PC-3 (cell line): Measurements from ENCODE around the gene TSHB. TPM values are rescaled to one million over a fixed set of nuclear protein-coding genes. Genes with fewer than 3 reads are reported as not detected.
A peak's percentile ranks its signal among the peaks of the same experiment; 100 is the strongest.

Source experiments
- ATAC-seq: fragments of 200-7000 bp; cut with Tn5 transposase; 2 replicates; pipeline ENCODE4 v1.9.1; 2020; ENCODE audit warnings: mild to moderate bottlenecking, moderate library complexity
- BruUV-seq: library from RNA; stranded (reverse); fragments of 400-500 nt; replicated peaks from 2 replicates; lab custom pipeline; 2021; lab: Mats Ljungman, UMichigan
- CTCF ChIA-PET: fragments of 300-600 bp; sonication (Branson Sonifier 250); formaldehyde crosslinking; loops from one replicate; lab custom pipeline; 2022; ENCODE audit warnings: antibody characterized with exemption; lab: Charles Lee
- POLR2A ChIA-PET: fragments of 300-600 bp; sonication (Branson Sonifier 250); formaldehyde crosslinking; loops from one replicate; lab custom pipeline; 2022; ENCODE audit warnings: antibody characterized with exemption; ENCODE audit not compliant: unreplicated experiment; lab: Charles Lee
- DNase-seq: peaks from one replicate; pipeline ENCODE4 v3.0.0-alpha.2; 2015
- H2AFZ ChIP-seq: fragments of 300-600 bp; sonication (generic); 2 replicates; pipeline ENCODE4 v1.6.0; 2016; ENCODE audit warnings: antibody characterized with exemption, low read length
- H3F3A ChIP-seq: fragments of 300-600 bp; sonication (generic); one replicate; pipeline ENCODE4 v1.6.0; 2017; ENCODE audit warnings: antibody characterized with exemption, low read length, control low read depth, mild to moderate bottlenecking; ENCODE audit not compliant: unreplicated experiment
- H3K27ac ChIP-seq: fragments of 300-600 bp; sonication (generic); 2 replicates; pipeline ENCODE4 v1.5.1; 2016; ENCODE audit warnings: mild to moderate bottlenecking, low read length
- H3K27me3 ChIP-seq: fragments of 300-600 bp; sonication (generic); 2 replicates; pipeline ENCODE4 v1.6.1; 2016; ENCODE audit warnings: low read length, mixed read lengths
- H3K36me3 ChIP-seq: fragments of 300-600 bp; sonication (generic); 2 replicates; pipeline ENCODE4 v1.6.1; 2016; ENCODE audit warnings: low read depth, mixed run types, low read length, mixed read lengths
- H3K4me1 ChIP-seq: fragments of 300-600 bp; sonication (generic); 2 replicates; pipeline ENCODE4 v1.5.1; 2016; ENCODE audit warnings: low read length; ENCODE audit not compliant: insufficient read depth
- H3K4me2 ChIP-seq: fragments of 300-600 bp; sonication (generic); 2 replicates; pipeline ENCODE4 v1.6.0; 2016; ENCODE audit warnings: low read length
- H3K4me3 ChIP-seq: fragments of 300-600 bp; sonication (generic); 2 replicates; pipeline ENCODE4 v1.5.1; 2016; ENCODE audit warnings: mild to moderate bottlenecking, low read length, mixed read lengths
- H3K79me2 ChIP-seq: fragments of 300-600 bp; sonication (generic); 2 replicates; pipeline ENCODE4 v1.6.1; 2017; ENCODE audit warnings: low read length, mixed read lengths
- H3K9ac ChIP-seq: fragments of 300-600 bp; sonication (generic); 2 replicates; pipeline ENCODE4 v1.6.0; 2016; ENCODE audit warnings: mild to moderate bottlenecking, low read length
- H3K9me2 ChIP-seq: fragments of 300-600 bp; sonication (generic); replicated peaks from 2 replicates; pipeline ENCODE4 v1.6.1; 2016; ENCODE audit warnings: mixed run types, low read length, mixed read lengths
- H3K9me3 ChIP-seq: fragments of 300-600 bp; sonication (generic); 2 replicates; pipeline ENCODE4 v1.6.1; 2016; ENCODE audit warnings: low read length, mixed read lengths
- H4K20me1 ChIP-seq: fragments of 300-600 bp; sonication (generic); 2 replicates; pipeline ENCODE4 v1.6.1; 2016; ENCODE audit warnings: low read length, mixed read lengths
- EZH2 ChIP-seq: fragments of 300-600 bp; sonication (generic); IDR thresholded peaks from one replicate; pipeline ENCODE4 v1.6.1; 2017; ENCODE audit warnings: antibody characterized with exemption, mild to moderate bottlenecking, low read length; ENCODE audit not compliant: unreplicated experiment
- EZH2phosphoT487 ChIP-seq: fragments of 300-600 bp; sonication (generic); IDR thresholded peaks from 2 replicates; pipeline ENCODE4 v1.6.1; 2018; ENCODE audit warnings: mild to moderate bottlenecking, antibody characterized with exemption, low read length, borderline replicate concordance
- intact Hi-C: fragments of 100-400 bp; cut with micrococcal nuclease; formaldehyde crosslinking; loops from 2 replicates; pipeline ENCODE4 v1.9.0; 2023
- total RNA-seq: library from RNA; depleted of rRNA; stranded (reverse); fragments of >200 nt; gene quantifications from 2 replicates; pipeline ENCODE4 v1.2.3, GENCODE V29; 2014
- TF ChIP-seq, protein P1 (sequence below): fragments of 300-600 bp; sonication (generic); conservative IDR thresholded peaks from 2 replicates; pipeline ENCODE4 v1.5.1; 2017; ENCODE audit warnings: antibody characterized with exemption, low read depth, mild to moderate bottlenecking, low read length

TSHB gene
- total RNA-seq, 1 experiment from 2014 or later, result not detected

DNA sequence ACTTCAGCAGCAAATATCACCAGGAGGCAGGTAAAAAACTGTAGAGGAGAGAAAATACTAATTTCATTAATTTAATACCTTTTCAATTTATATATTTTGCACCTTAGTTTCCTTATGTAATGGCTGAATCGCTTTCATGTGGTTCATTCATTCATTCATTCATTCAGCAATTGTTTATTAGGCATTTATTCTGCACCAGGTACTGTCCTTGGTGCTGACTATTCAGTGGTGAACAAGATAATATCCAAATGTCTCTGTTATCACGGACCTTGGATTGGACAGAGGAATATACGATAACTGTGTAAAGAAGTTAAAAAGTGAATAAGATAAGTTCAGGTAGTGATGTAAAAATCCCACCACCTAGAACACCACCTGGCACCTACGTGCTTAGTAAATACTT, 30.9 kb downstream of the TSHB start:
- Histone ChIP-seq H4K20me1 (no peaks in the 10 kb centered on the region), H3K36me3 (no peaks in the 10 kb centered on the region), H3K9ac (no peak overlapping the region), H3K27ac (no peak overlapping the region), H3K9me3 (no peaks in the 10 kb centered on the region), H2AFZ (no peak overlapping the region), H3K79me2 (no peaks in the 10 kb centered on the region), H3F3A (peaks cover 4% of the 10 kb centered on the region), H3K4me1 (peaks cover 40% of the 10 kb centered on the region), H3K27me3 (no peaks in the 10 kb centered on the region), H3K4me3 (no peak overlapping the region), H3K4me2 (no peak overlapping the region), H3K9me2 (no peaks in the 10 kb centered on the region)
- intact Hi-C loops, result no loop called here
- no TSS peak for BruUV-seq
- ATAC-seq (no peak), DNase-seq (peak; percentile 18)
- CTCF ChIA-PET, result no interaction called here
- POLR2A ChIA-PET, result no interaction called here
- TF ChIP-seq, protein P1, sequence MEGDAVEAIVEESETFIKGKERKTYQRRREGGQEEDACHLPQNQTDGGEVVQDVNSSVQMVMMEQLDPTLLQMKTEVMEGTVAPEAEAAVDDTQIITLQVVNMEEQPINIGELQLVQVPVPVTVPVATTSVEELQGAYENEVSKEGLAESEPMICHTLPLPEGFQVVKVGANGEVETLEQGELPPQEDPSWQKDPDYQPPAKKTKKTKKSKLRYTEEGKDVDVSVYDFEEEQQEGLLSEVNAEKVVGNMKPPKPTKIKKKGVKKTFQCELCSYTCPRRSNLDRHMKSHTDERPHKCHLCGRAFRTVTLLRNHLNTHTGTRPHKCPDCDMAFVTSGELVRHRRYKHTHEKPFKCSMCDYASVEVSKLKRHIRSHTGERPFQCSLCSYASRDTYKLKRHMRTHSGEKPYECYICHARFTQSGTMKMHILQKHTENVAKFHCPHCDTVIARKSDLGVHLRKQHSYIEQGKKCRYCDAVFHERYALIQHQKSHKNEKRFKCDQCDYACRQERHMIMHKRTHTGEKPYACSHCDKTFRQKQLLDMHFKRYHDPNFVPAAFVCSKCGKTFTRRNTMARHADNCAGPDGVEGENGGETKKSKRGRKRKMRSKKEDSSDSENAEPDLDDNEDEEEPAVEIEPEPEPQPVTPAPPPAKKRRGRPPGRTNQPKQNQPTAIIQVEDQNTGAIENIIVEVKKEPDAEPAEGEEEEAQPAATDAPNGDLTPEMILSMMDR, result no peak
- TF ChIP-seq EZH2, result no peak
- no peak for TF ChIP-seq EZH2phosphoT487

DNA sequence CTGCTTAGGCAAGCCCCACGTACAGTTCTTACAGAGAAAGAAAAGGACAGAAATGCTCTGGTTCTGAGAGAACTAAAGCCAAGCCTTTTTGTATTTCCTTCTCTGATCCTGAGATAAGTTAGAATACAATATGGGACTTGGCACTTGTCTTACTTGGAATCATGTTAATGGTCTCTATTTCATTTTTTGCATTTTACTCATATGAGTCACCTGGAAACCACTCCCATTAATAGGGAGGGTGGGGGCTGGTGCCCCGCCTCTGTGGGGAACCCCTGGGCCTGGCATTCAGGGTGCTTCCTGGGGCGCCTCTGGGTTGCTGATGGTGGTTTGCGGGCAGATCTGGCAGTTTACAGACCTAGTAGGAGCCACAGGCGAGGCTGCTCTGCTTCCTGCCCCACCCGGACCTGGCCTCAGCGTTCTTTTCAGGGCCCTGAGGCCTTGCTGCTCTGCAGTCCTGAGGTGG, 32.9 kb downstream of the TSHB start:
- DNase-seq, result peak; percentile 93
- Histone ChIP-seq H3K4me3 (peak overlapping the region; percentile 27; the same call in 1 of the 2 replicates), H3K27ac (peak overlapping the region; percentile 87), H4K20me1 (no peaks in the 10 kb centered on the region), H3K27me3 (no peaks in the 10 kb centered on the region), H3K9ac (peak overlapping the region; percentile 39), H3K36me3 (no peaks in the 10 kb centered on the region), H3F3A (peaks cover 4% of the 10 kb centered on the region), H3K9me3 (no peaks in the 10 kb centered on the region), H3K79me2 (no peaks in the 10 kb centered on the region), H2AFZ (peak overlapping the region; percentile 13; the same call in 1 of the 2 replicates), H3K9me2 (no peaks in the 10 kb centered on the region), H3K4me1 (peaks cover 43% of the 10 kb centered on the region), H3K4me2 (peak overlapping the region; percentile 75)
- no TSS peak for BruUV-seq
- ChIA-PET POLR2A (no interaction called here), CTCF (interaction anchor here (0.5 kb wide), 1 partner anchor 401 kb away, joined by 4 read pairs; no protein-coding TSS in a partner anchor)
- peak; percentile 79 for ATAC-seq
- TF ChIP-seq, protein P1, result no peak
- no peak for TF ChIP-seq EZH2phosphoT487
- TF ChIP-seq EZH2, result no peak
- intact Hi-C loops, result loop anchor here (2.0 kb wide), 1 partner anchor 26 kb away; the partner anchor contains the start of gene TSPAN2

DNA sequence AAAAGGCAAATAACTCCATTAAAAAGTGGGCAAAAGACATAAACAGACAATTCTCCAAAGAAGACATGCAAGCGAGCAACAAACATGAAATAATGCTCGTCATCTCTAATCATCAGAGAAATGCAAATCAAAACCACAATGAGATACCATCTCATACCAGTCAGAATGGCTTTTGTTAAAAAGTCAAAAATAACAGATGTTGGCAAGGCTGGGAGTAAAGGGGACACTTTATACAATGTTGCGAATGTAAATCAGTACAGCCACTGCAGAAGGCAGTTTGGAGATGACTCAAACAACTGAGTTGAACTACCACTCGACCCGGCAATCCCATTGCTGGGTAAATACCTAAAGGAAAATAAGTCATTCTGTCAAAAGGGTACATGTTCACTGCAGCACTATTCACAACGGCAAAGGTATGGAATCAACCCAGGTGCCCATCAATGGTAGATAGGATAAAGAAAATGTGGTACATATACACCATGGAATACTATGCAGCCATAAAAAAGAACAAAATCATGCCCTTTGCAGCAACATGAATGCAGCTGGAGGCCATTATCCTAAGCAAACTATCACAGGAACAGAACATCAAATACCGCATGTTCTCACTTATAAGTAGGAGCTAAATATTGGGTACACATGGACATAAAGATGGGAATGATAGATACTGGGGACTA, 33.7 kb downstream of the TSHB start:
- no peak for ATAC-seq

More for the DNA sequence above, 33.7 kb downstream of the TSHB start:
- DNase-seq, result peak; percentile 65
- H3K36me3 ChIP-seq, result no peaks in the 10 kb centered on the region
- H3K27me3 ChIP-seq, result no peaks in the 10 kb centered on the region
- ChIA-PET CTCF (interaction anchor here (0.5 to 0.6 kb wide), 2 partner anchors 400 to 426 kb away, joined by 3 to 4 read pairs; no protein-coding TSS in a partner anchor), POLR2A (no interaction called here)
- H3K4me3 ChIP-seq, result peak overlapping the region; percentile 27; the same call in 1 of the 2 replicates
- BruUV-seq, result no TSS peak
- H3K79me2 ChIP-seq, result no peaks in the 10 kb centered on the region
- H3K4me1 ChIP-seq, result peaks cover 43% of the 10 kb centered on the region
- H3K27ac ChIP-seq, result peak overlapping the region; percentile 87
- H3K9me2 ChIP-seq, result no peaks in the 10 kb centered on the region
- no peaks in the 10 kb centered on the region for H4K20me1 ChIP-seq
- H2AFZ ChIP-seq, result no peak overlapping the region
- intact Hi-C loops, result loop anchor here (2.0 kb wide), 1 partner anchor 25 kb away; the partner anchor contains the start of gene TSPAN2
- peak overlapping the region; percentile 39; the same call in 1 of the 2 replicates for H3K9ac ChIP-seq
- H3K9me3 ChIP-seq, result no peaks in the 10 kb centered on the region
- TF ChIP-seq EZH2 (no peak), EZH2phosphoT487 (no peak)
- TF ChIP-seq, protein P1, result no peak
- peak overlapping the region; percentile 75 for H3K4me2 ChIP-seq
- H3F3A ChIP-seq, result peaks cover 4% of the 10 kb centered on the region
